Kidney tubule cell (primary cell): Measurements from ENCODE around the gene JUND.
A peak's percentile ranks its signal among the peaks of the same experiment; 100 is the strongest.

ENCODE experiments used
- DNase-seq: peaks from one replicate; pipeline ENCODE4 v3.0.0-alpha.2; 2018; ENCODE audit warnings: low spot score

The JUND gene

DNA sequence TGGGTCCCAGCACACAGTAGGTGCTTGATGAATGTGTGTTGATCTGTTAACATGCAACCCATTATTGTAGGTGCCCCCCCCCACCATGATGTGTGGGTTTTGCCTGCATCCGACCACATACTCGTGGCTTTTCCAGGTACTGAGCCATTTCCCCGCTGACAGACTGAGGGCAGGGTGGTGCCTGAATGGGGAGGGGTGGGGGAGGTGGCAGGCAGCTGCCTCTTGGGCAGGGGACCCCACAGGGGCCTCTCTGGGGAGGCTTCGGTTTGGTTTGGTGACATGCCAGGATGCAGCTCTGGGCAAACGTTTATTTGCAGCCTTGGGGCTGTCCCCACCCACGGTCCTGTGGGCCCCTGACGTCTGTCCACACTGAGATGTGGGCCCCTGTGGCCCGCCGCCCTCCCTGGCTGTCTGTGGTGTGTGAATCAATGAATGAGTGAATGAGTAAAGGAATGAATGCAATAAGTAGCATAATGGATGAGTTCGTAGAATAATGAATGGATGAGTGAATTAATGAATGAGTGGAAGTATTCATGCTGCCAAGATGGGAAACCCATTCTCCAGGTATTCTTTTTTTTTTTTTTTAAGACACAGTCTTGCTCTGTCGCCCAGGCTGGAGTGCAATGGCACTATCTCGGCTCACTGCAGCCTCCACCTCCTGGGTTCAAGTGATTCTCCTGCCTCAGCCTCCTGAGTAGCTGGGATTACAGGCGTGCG is 9.0 kb upstream of the JUND start:
- DNase-seq, result no peak

GRCh38 chr19:18289471-18290301 is 8.3 kb upstream of the JUND start:
- no peak for DNase-seq

GRCh38 chr19:18287836-18288772 is 6.7 kb upstream of the JUND start:
- DNase-seq, result no peak

- no peak for DNase-seq
These were observed 5.7 kb upstream of the JUND start for GRCh38 chr19:18286973-18287635.

DNA sequence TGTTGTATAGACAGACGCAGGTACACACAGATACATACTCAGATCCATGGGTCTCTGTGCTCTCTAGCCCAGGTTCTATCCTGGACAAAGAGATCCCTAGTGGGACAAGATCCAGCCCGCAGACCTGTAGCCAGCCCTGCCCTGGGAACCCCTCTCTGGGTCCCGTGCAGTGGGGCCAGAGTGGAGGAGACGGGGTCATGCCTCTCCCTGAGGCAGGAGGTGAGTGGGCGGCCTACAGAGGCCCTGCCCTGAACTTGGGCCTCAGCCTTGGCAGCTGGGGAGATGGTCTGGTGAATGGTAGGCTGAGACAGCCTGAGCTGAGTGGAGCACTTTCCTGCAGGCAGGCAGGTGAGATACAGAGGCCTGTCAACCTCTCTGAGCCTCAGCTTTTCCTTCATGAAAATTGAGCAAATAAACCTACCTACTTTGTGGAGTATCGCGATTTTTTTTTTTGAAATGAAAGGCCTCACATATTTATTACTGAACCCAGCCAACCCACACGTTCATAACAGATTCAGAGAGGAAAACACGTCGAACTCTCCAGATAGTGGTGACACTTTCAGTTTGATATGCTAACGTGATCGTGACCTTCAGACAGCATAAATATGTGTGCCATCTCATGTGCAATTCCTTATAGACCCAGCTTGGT is 3.4 kb upstream of the JUND start:
- no peak for DNase-seq

DNA sequence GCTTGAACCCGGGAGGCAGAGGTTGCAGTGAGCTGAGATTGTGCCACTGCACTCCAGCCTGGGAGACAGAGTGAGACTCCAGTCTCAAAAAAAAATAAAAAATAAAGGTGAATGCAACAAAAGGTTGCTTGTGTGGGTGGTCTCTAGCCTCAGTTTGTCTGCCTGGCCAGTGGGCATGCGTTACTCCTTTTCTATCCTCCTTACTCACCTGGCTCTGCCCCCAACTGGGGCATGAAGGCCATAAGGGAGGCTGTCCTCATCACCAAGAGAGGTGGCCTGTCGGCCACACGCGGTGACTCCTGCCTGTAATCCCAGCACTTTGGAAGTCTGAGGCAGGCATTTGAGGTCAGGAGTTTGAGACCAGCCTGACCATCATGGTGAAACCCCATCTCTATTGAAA is 1.9 kb upstream of the JUND start:
- no peak for DNase-seq

DNA sequence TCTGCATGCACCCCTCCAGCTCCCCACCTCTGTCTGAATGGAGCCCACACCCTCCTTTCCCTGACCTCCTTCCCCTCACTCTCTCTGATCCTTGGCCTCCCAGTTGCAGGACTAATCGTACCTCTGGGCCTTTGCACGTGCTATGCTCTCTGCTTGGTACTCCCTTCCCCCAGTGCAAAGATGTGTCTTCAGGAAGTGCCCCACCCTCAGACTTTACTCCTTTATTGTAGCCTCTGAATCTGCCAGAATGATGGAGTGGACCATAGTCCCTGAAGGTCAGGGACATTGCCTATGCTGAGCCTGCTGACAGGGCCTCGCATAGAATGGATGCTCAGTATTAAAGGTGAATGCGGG is 1.3 kb upstream of the JUND start:
- DNase-seq, result no peak

- peak; percentile 74 for DNase-seq
These were observed 782 bp upstream of the JUND start for GRCh38 chr19:18282021-18282787.

DNA sequence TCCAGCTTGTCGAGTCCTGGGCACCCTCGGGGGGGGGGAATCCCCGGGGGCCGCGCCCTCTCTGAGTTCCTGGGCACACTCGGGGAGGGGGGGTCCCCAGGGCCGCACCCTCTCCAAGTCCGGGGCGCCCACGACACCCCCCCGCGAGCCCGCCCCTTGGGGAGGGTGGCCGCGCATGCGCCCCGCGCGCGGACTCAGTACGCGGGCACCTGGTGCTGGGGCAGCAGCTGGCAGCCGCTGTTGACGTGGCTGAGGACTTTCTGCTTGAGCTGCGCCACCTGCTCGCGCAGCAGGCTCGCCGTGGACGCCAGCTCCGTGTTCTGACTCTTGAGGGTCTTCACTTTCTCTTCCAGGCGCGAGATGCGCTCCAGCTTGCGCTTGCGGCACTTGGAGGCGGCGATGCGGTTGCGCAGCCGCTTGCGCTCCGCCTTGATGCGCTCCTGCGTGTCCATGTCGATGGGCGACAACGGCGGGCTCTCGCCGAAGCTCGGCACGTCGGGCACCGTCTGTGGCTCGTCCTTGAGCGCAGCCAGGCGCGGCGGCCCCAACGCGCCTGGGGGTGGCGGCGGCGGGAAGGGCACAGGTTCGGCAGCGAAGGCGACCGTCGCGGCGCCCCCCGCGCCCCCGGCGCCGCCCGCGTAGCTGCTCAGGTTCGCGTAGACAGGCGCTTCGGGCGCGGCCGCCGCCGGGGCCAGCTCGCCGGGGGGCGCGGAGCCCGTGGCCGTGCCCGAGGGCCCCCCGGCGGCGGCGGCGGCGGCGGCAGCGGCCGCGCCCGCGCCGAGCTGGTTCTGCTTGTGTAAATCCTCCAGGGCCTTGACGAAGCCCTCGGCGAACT is 958 bp downstream of the JUND start:
- DNase-seq, result peak; percentile 83

- peak; percentile 95 for DNase-seq
These were observed 1.7 kb downstream of the JUND start for GRCh38 chr19:18279516-18280246.

DNA sequence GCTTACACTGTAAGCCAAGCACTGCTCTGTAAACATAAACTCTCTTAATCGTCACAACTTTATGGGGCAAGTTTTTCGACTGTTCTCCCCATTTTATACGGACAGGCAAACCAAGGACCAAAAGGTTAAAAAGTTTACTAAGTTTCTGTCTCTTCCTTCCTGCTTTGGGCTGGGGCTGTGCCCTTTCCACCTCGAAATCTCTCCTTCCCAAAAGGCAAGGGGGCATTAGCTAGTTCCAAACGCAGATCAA is 2.2 kb downstream of the JUND start:
- no peak for DNase-seq

DNA sequence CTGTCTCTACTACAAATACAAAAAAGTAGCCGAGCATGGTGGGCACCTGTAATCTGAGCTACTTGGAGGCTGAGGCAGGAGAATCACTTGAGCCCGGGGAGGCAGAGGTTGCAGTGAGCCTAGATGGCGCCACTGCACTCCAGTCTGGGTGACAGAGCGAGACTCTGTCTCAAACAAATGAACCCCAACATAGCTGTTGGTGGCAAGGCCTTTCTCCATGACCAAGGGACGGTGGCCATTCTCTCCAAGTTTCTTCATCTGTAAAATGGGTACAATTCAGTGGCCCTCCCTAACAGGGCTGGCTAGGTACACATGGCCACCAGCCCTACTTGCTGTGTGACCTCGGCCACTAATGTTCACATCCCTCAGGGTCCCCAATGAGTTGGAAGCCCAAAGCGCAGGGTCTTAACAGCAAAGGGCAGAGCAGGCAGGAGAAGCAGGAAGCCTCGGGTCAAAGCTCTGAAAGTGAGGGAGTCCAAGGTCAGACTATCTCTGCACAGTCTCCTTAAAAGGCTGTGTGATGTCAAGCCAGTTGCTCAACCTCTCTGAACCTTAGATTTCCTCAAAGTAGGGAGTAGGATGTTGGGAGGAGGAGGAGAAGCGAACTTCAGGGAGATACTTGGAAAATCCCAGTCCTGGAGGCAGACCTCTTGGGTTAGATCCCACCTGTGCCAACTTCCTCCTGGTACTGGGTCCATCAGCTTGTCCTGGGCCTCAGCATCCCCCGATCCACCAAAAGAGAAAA is 2.7 kb downstream of the JUND start:
- peak; percentile 37 for DNase-seq

GRCh38 chr19:18274781-18275356 is 6.6 kb downstream of the JUND start:
- DNase-seq, result peak; percentile 90

DNA sequence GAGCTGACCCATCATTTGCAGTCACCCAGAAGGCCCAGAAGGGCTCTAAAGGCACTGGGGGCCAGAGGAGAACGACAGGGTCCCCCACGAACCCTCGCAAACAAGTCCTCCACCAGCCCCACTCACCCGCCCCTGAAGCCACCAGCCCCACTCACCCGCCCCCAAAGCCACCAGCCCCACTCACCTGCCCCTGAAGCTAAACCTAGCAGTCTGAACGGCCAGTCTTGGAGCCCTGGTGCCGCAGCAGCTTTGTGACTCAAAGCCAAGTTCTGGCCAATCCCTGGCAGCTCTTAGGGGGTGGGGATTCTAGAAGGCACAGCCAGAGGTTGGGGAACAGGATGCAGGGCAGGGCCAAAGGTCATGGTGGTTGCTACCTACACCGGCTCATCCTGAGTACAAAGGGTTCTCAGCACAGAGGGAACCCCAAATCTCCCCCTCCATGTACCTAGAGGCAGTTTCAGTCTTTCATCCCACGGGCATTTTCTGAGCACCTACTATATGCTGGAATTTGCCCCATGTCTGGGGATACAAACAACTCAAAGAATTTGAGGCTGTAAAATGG is 7.1 kb downstream of the JUND start, which contains the start of gene IQCN:
Gene IQCN, minus strand, starts transcription at position 234 of the 562 bp plus-strand sequence. CDS start 4,974 bp downstream, outside the sequence.
- DNase-seq, result peak; percentile 43

- no peak for DNase-seq
These were observed 7.7 kb downstream of the JUND start for GRCh38 chr19:18273561-18274218.

GRCh38 chr19:18271433-18271841 is 10.0 kb downstream of the JUND start:
- DNase-seq, result no peak

GRCh38 chr19:18270326-18270725 is 11.1 kb downstream of the JUND start:
- no peak for DNase-seq
